ENCODE data around the gene GALNT2. TPM values are rescaled to one million over a fixed set of nuclear protein-coding genes. Genes with fewer than 3 reads are reported as not detected.

GALNT2 gene
- total and polyA plus RNA-seq, 2 of the 4 experiments (the other 2 are of a cell fraction), result 50.4 to 189 TPM

- Histone ChIP-seq H3K23ac (ENCODE audit: low read depth, low read length) (no peak overlapping the region), H3K9ac (ENCODE audit: low read depth, low read length) (no peak overlapping the region), H3K9me3 (ENCODE audit: control insufficient read depth, insufficient read depth, low read length) (no peaks in the 10 kb centered on the region), H3K4ac (ENCODE audit: low read depth, low read length) (no peak overlapping the region), H2BK15ac (ENCODE audit: low read depth, low read length) (no peak overlapping the region), H2BK120ac (ENCODE audit: low read depth, low read length) (no peak overlapping the region), H2BK5ac (ENCODE audit: low read depth, low read length, poor library complexity, severe bottlenecking) (no peak overlapping the region), H2AFZ (replicated peaks; ENCODE audit: low read length, poor library complexity) (no peak overlapping the region), H3K4me2 (ENCODE audit: low read depth, low read length) (no peak overlapping the region), H3K27me3 (ENCODE audit: control insufficient read depth, insufficient read depth, low read length) (no peaks in the 10 kb centered on the region), H3K4me1 (ENCODE audit: control insufficient read depth, insufficient read depth, low read length) (peaks cover 3% of the 10 kb centered on the region; the same call in 1 of the 2 replicates), H4K91ac (ENCODE audit: insufficient read depth, low read depth, low read length) (no peak overlapping the region), H4K8ac (ENCODE audit: low read depth in 2 of 2, low read length in 2 of 2) (no peak overlapping the region), H3K27ac (ENCODE audit: insufficient read depth, low read length) (no peak overlapping the region), H2BK20ac (ENCODE audit: low read depth, low read length) (no peak overlapping the region), H2AK5ac (ENCODE audit: low read depth, low read length) (no peak overlapping the region), H3K36me3 (ENCODE audit: control insufficient read depth, insufficient read depth, low read length) (peaks cover 43% of the 10 kb centered on the region), H3K9me1 (ENCODE audit: insufficient read depth, low read length) (peaks cover 6% of the 10 kb centered on the region; the same call in 1 of the 2 replicates), H3K18ac (ENCODE audit: low read depth, low read length) (no peak overlapping the region), H4K20me1 (ENCODE audit: insufficient read depth, low read length) (no peaks in the 10 kb centered on the region), H3K14ac (replicated peaks; ENCODE audit: low read depth, low read length) (no peak overlapping the region), H2AK9ac (replicated peaks; ENCODE audit: low read depth, low read length, poor library complexity) (no peak overlapping the region), H3K56ac (ENCODE audit: extremely low read depth, insufficient read depth, low read length) (no peak overlapping the region), H3K4me3 (ENCODE audit: insufficient read depth, low read depth, low read length) (no peak overlapping the region), H3K79me1 (ENCODE audit: low read depth in 1 of 2, low read length in 2 of 2) (peaks cover 14 to 15% of the 10 kb centered on the region in 2 experiments; a peak in 2 of 4 replicates), H4K5ac (ENCODE audit: low read depth, low read length) (no peak overlapping the region)
- ATAC-seq (ENCODE audit: low read depth), result no peak
- ChIA-PET POLR2A (ENCODE audit: unreplicated experiment) (no interaction called here), CTCF (no interaction called here)
- intact Hi-C loops (cut with micrococcal nuclease), result loop anchor here (5.0 kb wide), 1 partner anchor 187 kb away; the partner anchor contains the start of gene GALNT2
- dilution Hi-C loops (cut with HindIII; ENCODE audit: low sequenced_read_pairs, unreplicated experiment), result no loop called here
- BruUV-seq (replicated peaks), result no TSS peak
- no CpG with 5 or more reads among the region's 4 CpGs for WGBS, 2 experiments (ENCODE audit: extremely low coverage in 2 of 2, insufficient read length in 1 of 2)
- DNase-seq, result no peak
- in situ Hi-C loops (cut with MboI; ENCODE audit: low sequenced_read_pairs), result no loop called here
- TF ChIP-seq CEBPB (IDR thresholded peaks at IDR 0.05; ENCODE audit: low read depth, low read length), result no peak
- no peak for TF ChIP-seq MAZ (IDR thresholded peaks at IDR 0.05; ENCODE audit: borderline replicate concordance, low read depth, low read length)
- TF ChIP-seq SMC3 (IDR thresholded peaks at IDR 0.05; ENCODE audit: low read depth, low read length), result no peak
- TF ChIP-seq MXI1 (IDR thresholded peaks at IDR 0.05; ENCODE audit: borderline replicate concordance, low read depth, low read length), result no peak
- no peak for TF ChIP-seq NFE2L2 (IDR thresholded peaks at IDR 0.05; ENCODE audit: low read depth, low read length)
- TF ChIP-seq RCOR1 (IDR thresholded peaks at IDR 0.05; ENCODE audit: insufficient replicate concordance, low read length), result no peak
- TF ChIP-seq USF2 (IDR thresholded peaks at IDR 0.05; ENCODE audit: low read depth, low read length), result no peak
- TF ChIP-seq FOS (IDR thresholded peaks at IDR 0.05; ENCODE audit: low read depth, low read length), result no peak
- no peak for TF ChIP-seq RAD21 (IDR thresholded peaks at IDR 0.05; ENCODE audit: low read length)
- TF ChIP-seq, protein P1, sequence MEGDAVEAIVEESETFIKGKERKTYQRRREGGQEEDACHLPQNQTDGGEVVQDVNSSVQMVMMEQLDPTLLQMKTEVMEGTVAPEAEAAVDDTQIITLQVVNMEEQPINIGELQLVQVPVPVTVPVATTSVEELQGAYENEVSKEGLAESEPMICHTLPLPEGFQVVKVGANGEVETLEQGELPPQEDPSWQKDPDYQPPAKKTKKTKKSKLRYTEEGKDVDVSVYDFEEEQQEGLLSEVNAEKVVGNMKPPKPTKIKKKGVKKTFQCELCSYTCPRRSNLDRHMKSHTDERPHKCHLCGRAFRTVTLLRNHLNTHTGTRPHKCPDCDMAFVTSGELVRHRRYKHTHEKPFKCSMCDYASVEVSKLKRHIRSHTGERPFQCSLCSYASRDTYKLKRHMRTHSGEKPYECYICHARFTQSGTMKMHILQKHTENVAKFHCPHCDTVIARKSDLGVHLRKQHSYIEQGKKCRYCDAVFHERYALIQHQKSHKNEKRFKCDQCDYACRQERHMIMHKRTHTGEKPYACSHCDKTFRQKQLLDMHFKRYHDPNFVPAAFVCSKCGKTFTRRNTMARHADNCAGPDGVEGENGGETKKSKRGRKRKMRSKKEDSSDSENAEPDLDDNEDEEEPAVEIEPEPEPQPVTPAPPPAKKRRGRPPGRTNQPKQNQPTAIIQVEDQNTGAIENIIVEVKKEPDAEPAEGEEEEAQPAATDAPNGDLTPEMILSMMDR (conservative IDR thresholded peaks at IDR 0.05; ENCODE audit: low read depth, low read length), result no peak
- TF ChIP-seq POLR2A (IDR thresholded peaks at IDR 0.05; ENCODE audit: low read depth, low read length), result no peak
- no peak for TF ChIP-seq CHD1 (IDR thresholded peaks at IDR 0.05; ENCODE audit: low read depth, low read length)
- no peak for TF ChIP-seq BHLHE40 (IDR thresholded peaks at IDR 0.05; ENCODE audit: low read depth, low read length)
- TF ChIP-seq MAFK (IDR thresholded peaks at IDR 0.05; ENCODE audit: low read depth, low read length), result no peak
- TF ChIP-seq RFX5 (IDR thresholded peaks at IDR 0.05; ENCODE audit: low read depth, low read length), result no peak
- TF ChIP-seq ELK1 (IDR thresholded peaks at IDR 0.05; ENCODE audit: borderline replicate concordance, low read depth, low read length), result no peak
Observed at GRCh38 chr1:230254265-230254664, 187.2 kb downstream of the GALNT2 start.

Measured in IMR-90 (cell line).